ENCODE data around the gene RAB4B.
"Not testable (repeated sequence)": the region's sequence is repeated elsewhere in the genome, so short reads cannot be mapped to it uniquely, and the experiment has no call there.

RAB4B gene

DNA sequence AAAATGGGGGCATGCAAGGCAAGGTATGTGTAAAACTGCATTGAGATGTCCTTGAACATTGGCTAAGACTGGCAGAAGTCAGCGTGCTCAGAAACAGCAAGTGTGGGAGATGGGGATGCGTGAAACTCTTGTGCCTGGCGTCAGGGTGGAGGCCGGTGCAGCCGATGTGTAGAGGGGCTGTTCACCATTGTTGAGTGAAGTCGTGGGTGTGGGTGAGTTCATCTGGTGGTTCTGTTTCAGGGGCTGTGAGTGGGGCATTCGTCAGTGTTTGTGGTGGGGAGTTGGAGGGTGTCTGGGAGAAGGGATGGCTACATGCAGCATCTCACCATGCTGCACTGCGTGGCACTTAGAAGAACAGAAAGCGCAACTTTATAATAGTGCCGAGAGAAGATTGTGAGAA is 14.1 kb upstream of the RAB4B start:
- DNase-seq = peak in 1 of 2 donors; percentile 42
- no peaks in the 10 kb centered on the region for H3K9me3 Mint-ChIP-seq
- ATAC-seq = peak; percentile 70
- peaks cover 73% of the 10 kb centered on the region for H3K4me1 Mint-ChIP-seq
- H3K4me3 Mint-ChIP-seq = peak overlapping the region; percentile 40
- H3K27me3 Mint-ChIP-seq = no peaks in the 10 kb centered on the region
- H3K27ac Mint-ChIP-seq = peak overlapping the region; percentile 55 to 86

DNA sequence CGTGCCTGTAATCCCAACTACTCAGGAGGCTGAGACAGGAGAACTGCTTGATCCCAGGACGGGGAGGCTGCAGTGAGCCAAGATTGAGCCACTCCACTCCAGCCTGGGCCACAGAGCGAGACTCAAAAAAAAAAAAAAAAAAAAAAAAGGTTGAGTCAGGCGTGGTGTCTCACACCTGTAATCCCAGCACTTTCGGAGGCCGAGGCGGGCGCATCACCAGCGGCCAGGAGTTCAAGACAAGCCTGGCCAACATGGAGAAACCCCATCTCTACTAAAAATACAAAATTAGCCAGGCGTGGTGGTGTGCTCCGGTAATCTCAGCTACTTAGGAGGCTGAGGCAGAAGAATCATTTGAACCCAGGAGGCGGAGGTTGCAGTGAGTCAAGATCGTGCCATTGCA is 11.7 kb upstream of the RAB4B start:
- not testable (repeated sequence) for ATAC-seq, H3K9me3 Mint-ChIP-seq, DNase-seq, H3K27me3 Mint-ChIP-seq, H3K4me3 Mint-ChIP-seq
- Mint-ChIP-seq H3K27ac (peak overlapping the region in 1 of 2 donors; percentile 64), H3K4me1 (peaks cover 75% of the 10 kb centered on the region)

DNA sequence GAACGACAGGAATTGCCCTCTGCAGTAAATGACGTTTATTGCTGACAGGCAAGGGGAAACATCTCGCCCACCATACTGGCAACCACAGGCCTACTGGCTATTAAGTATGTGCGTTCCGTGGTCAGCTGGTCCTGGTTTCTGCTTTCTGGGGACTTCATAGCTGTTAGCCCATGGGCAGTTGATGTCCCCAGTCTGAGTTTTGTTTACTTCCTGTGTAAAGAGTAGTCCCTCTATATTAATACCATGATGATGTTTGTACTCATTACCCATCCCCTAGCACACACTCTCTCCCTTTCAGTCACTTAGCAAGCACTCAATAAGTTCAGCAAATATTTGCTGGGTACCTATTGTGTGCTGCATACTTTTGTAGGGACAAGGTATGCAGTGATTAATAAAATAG is 9.2 kb upstream of the RAB4B start:
- H3K4me3 Mint-ChIP-seq = no peak overlapping the region
- H3K27me3 Mint-ChIP-seq = no peaks in the 10 kb centered on the region
- H3K4me1 Mint-ChIP-seq = peaks cover 58% of the 10 kb centered on the region
- H3K9me3 Mint-ChIP-seq = peaks cover 0 to 3% of the 10 kb centered on the region in 2 donors
- H3K27ac Mint-ChIP-seq = no peak overlapping the region
- ATAC-seq (peak; percentile 31), DNase-seq (no peak)

DNA sequence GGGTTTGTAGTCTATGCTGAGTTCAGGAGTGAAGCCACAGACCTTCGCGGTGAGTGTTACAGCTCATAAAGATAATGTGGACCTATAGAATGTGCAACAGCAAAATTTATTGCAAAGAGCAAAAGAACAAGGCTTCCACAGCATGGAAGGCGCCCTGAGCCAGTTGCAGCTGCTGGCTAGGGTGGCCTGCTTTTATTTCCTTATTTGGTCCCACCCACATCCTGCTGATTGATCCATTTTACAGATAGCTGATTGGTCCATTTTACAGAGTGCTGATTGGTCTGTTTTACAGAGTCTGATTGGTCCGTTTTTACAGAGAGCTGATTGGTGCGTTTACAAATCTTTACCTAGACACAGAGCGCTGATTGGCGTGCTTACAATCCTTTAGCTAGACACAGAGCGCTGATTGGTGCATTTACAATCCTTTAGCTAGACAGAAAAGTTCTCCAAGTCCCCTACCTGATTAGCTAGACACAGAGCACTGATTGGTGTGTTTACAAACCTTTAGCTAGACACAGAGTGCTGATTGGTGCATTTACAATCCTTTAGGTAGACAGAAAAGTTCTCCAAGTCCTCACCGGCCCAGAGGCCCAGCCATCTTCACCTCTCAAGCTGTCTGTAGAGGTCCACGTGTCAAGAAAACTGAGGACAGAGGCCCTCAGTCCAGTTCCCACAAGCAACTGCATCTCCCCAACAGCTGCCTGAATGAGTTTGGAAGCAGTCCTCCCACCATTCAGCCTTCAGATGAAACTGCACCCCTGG is 6.8 kb upstream of the RAB4B start:
- H3K27me3 Mint-ChIP-seq, H3K4me3 Mint-ChIP-seq, H3K27ac Mint-ChIP-seq, H3K9me3 Mint-ChIP-seq, DNase-seq: not testable (repeated sequence)
- peak; percentile 39 for ATAC-seq
- peaks cover 53% of the 10 kb centered on the region for H3K4me1 Mint-ChIP-seq

DNA sequence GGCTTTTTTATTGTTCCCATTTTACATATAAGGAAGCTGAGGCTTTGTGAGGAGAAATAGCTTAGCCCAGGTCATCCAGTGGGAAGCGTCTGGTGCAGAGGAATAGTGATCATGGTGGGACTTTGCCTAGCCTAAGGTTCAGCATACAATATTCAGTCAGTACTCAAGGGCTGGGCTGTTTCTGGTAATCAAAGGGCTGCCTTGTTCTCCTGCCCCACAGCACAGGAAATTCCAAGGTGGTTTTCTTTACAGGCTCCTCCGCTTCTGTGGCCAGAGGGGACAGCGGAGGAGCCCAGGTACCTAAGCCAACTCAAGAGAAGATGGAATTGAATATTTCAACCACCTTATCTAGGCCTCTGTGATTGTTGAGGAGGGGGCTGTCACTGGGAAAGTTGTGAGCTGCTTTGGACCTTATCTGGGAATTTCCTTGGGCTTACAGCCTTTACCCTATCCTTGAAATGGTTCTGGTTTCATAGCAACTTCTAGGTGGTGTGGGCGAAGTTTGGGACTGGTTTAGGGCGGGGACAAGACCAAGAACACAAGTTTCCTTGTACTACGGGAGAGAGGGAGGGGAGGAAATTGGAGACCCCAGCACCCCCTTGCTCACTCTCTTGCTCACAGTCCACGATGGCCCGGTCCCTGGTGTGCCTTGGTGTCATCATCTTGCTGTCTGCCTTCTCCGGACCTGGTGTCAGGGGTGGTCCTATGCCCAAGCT is 3.0 kb upstream of the RAB4B start, which contains the start of gene MIA:
Gene MIA (plus strand): TSS at position 606 of the 716 bp plus-strand sequence. CDS start 22 bp downstream, at position 628.
- Mint-ChIP-seq H3K27me3 (no peaks in the 10 kb centered on the region), H3K9me3 (peaks cover 0 to 2% of the 10 kb centered on the region in 2 donors), H3K27ac (peak within 1 kb of the TSS in 1 of 2 donors; percentile 91), H3K4me3 (peak within 1 kb of the TSS in 1 of 2 donors; percentile 11), H3K4me1 (peaks cover 61% of the 10 kb centered on the region)
- DNase-seq = no peak
- no peak for ATAC-seq

DNA sequence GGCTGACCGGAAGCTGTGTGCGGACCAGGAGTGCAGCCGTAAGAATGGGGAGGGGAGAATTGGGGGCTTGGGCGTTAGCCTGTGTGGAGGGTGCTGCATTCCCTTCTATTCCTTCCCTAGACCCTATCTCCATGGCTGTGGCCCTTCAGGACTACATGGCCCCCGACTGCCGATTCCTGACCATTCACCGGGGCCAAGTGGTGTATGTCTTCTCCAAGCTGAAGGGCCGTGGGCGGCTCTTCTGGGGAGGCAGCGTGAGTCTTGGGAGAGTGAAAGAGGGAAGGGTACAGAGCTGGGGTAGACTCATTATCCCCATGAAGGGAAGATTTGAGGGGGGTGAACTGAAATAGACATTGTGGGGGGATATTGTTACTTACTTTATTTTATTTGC is 2.4 kb upstream of the RAB4B start:
- no peaks in the 10 kb centered on the region for H3K9me3 Mint-ChIP-seq
- DNase-seq (no peak), ATAC-seq (no peak)
- peak overlapping the region in 1 of 2 donors; percentile 11 for H3K4me3 Mint-ChIP-seq
- H3K27ac Mint-ChIP-seq = peak overlapping the region in 1 of 2 donors; percentile 91
- H3K27me3 Mint-ChIP-seq = no peaks in the 10 kb centered on the region
- peaks cover 62% of the 10 kb centered on the region for H3K4me1 Mint-ChIP-seq

DNA sequence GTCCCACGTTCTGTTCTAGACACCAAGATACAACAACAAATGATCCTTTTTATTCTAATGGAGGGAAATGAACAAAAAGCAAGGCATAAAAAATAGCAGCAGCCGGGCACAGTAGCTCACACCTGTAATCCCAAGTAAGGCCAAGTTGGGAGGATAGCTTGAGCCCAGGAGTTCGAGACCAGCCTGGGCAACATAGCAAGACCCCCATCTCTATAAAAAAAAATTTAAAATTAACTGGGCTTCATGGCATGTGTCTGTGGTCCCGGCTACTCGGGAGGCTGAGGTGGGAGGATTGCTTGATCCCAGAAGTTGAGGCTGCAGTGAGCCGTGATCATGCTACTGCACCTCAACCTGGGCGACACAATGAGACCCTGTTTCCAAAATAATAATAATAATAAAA is 1.7 kb upstream of the RAB4B start:
- DNase-seq = no peak
- ATAC-seq = no peak
- Mint-ChIP-seq H3K4me3 (no peak overlapping the region), H3K9me3 (no peaks in the 10 kb centered on the region), H3K4me1 (peaks cover 64% of the 10 kb centered on the region), H3K27me3 (no peaks in the 10 kb centered on the region), H3K27ac (no peak overlapping the region)

DNA sequence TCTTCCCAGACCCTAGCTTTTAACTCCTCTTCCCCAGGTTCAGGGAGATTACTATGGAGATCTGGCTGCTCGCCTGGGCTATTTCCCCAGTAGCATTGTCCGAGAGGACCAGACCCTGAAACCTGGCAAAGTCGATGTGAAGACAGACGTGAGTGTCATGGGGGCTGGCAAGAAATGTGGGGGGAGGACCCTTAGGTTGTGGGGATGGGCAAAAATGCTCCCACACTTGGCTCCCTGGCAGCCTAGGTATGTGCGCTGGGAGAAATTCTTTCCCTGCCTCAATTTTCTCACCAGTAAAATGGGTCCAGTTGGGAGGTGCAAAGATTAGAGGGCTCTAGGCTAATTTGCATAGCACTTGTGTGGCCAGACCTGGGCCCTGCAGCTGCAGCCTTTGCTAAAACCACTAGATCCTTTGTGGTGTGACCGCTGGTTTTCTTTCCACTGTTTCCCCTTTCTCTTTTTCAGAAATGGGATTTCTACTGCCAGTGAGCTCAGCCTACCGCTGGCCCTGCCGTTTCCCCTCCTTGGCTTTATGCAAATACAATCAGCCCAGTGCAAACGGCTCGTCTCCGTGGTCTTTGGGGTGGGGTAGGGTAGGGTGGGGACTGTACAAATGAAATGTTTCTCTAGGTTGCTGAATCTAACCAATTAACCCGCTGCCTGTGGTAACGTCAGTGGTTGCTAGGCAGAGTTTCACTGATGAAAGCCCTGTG is 959 bp upstream of the RAB4B start:
- Mint-ChIP-seq H3K27me3 (no peaks in the 10 kb centered on the region), H3K4me3 (peak overlapping the region; percentile 89 to 95), H3K27ac (peak overlapping the region; percentile 92 to 99), H3K9me3 (no peaks in the 10 kb centered on the region), H3K4me1 (peaks cover 62% of the 10 kb centered on the region)
- peak; percentile 83 for ATAC-seq
- DNase-seq = peak; percentile 83 to 94

DNA sequence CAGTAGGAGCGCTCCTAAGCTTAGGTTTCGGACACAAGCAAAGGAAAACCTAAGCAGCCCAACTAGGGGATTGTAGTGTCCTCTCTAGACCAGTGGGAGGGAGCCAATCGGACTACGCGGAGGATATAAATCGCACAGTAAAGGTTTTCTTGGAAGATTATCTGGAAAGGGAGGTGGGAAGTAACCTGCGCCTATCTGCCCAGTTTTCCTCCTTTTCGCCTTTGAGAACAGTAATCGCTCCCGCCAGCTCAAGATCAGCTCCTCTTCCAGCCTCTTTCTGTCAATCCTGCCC is 456 bp upstream of the RAB4B start:
- no peak for DNase-seq
- ATAC-seq = no peak
- Mint-ChIP-seq H3K4me1 (peaks cover 64% of the 10 kb centered on the region), H3K27me3 (no peaks in the 10 kb centered on the region), H3K9me3 (no peaks in the 10 kb centered on the region), H3K4me3 (peak overlapping the region; percentile 89 to 95), H3K27ac (peak overlapping the region; percentile 92 to 99)

DNA sequence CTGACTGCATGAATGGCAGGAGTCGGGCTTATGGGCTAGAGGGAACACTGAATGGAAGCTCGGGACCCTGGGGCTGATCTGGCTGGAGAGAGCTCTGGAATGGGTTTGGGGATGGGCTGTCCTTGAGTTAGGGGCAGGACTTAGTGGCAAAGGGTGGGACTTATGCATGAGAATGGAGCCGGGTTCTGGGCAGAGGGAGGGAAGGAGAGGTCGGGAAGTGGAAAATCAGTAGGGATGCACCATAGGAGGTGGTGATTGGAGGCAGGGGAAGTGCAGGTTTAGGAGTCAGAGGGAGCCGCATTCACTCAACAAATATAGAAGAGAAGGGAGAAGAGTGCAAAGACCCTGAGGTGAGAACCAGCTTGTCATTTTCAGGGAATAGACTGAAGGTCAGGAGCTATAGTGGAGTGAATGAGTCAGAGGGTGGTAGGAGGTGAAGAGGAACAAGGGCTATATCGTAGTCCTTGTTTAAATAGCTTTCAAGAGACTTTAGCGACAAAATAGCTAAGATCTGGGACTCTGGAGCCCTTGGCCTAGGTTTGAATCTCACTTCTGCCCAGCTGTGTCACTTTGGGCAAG is 748 bp downstream of the RAB4B start:
- DNase-seq (no peak), ATAC-seq (no peak)
- Mint-ChIP-seq H3K27me3 (no peaks in the 10 kb centered on the region), H3K4me3 (peak overlapping the region; percentile 89 to 95), H3K9me3 (no peaks in the 10 kb centered on the region), H3K4me1 (peaks cover 64% of the 10 kb centered on the region), H3K27ac (peak overlapping the region; percentile 92 to 99)

DNA sequence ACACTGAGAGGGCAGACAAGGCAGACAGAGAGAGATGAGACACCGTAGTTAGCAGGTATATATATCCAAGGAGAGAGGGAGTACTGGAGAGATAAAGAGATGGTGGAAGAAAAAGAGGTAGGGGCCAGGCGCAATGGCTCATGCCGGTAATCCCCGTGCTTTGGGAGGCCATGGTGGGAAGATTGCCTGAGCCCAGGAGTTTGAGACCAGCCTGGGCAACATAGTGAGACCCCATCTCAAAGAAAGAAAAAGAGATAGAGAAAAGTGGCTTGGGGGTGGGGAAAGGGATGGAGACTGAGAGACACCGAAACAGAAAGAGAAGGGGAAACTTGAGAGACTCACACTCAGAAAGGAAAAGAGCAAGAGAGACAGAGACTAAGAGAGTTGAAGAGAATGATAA is 2.5 kb downstream of the RAB4B start:
- Mint-ChIP-seq H3K4me1 (peaks cover 57% of the 10 kb centered on the region), H3K27ac (peak overlapping the region in 1 of 2 donors; percentile 93), H3K4me3 (peak overlapping the region in 1 of 2 donors; percentile 21), H3K9me3 (no peaks in the 10 kb centered on the region), H3K27me3 (no peaks in the 10 kb centered on the region)
- no peak for DNase-seq
- ATAC-seq = no peak

DNA sequence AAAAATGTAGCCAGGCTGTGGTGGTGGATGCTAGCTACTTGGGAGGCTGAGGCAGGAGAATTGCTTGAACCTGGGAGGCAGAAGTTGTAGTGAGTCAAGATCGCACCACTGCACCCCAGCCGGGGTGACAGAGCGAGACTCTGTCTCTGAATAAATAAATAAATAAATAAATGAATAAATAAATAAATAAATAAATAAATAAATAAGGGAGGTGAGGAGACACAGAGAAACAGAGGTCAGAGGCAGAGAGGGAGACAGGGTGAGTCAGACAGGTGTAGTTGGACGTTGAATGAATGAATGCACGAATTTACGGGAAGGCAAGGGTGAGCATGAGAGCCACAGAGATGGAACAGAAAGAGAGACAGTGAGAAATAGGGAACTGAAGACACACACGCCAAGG is 3.1 kb downstream of the RAB4B start:
- Mint-ChIP-seq H3K27me3 (no peaks in the 10 kb centered on the region), H3K27ac (no peak overlapping the region), H3K9me3 (no peaks in the 10 kb centered on the region), H3K4me1 (peaks cover 54% of the 10 kb centered on the region), H3K4me3 (no peak overlapping the region)
- ATAC-seq = no peak
- DNase-seq = no peak

DNA sequence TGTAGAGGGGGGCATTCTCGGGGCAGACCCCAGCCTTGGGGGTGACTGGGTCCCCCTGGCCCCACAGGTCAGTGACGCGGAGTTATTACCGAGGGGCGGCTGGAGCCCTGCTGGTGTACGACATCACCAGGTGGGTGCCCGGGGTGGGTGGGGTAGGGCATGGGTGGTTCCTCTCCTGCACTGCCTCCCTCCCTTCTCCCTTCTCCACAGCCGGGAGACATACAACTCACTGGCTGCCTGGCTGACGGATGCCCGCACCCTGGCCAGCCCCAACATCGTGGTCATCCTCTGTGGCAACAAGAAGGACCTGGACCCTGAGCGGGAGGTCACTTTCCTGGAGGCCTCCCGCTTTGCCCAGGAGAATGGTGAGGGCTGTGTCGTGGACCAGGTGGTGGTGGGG is 5.7 kb downstream of the RAB4B start:
- Mint-ChIP-seq H3K27me3 (no peaks in the 10 kb centered on the region), H3K27ac (no peak overlapping the region), H3K4me3 (no peak overlapping the region), H3K4me1 (peaks cover 47% of the 10 kb centered on the region), H3K9me3 (no peaks in the 10 kb centered on the region)
- ATAC-seq = no peak
- no peak for DNase-seq

DNA sequence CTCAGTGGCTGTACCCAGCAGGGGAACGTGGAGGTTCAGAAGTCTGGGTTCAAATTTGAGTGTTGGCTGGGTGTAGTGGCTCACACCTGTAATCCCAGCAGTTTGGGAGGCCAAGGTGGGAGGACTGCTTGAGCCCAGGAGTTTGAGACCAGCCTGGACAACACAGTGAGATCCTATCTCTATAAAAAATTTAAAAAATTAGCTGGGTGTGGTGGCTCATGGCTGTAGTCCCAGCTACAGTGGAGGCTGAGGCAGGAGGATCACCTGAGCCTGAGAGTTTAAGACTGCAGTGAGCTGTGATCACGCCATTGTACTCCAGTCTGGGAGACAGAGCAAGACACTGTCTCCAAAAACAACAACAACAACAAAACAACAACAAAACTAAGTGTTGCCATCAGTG is 6.1 kb downstream of the RAB4B start:
- not testable (repeated sequence) for H3K27me3 Mint-ChIP-seq, ATAC-seq, H3K9me3 Mint-ChIP-seq, DNase-seq, H3K27ac Mint-ChIP-seq, H3K4me3 Mint-ChIP-seq
- H3K4me1 Mint-ChIP-seq = peaks cover 43% of the 10 kb centered on the region

DNA sequence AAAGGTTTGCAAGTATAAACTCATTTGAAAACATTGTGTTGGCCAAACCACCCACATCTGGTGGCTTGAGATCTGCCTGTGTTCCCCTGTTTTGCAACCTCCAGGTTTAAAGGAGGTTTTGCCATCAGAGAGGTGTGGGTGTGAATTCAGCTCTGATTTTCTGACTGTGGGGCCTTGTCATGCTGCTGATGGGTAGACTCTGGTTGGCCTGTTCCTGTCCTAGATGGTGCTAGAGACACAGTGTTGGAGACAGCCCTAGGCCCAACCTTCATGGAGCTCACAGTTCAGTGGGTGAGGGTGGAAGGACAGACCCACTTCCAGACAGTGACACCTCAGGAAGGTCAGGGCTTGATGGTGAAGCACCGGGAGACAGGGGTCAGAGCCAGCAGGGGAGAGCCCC is 7.5 kb downstream of the RAB4B start:
- no peaks in the 10 kb centered on the region for H3K27me3 Mint-ChIP-seq
- peaks cover 42% of the 10 kb centered on the region for H3K4me1 Mint-ChIP-seq
- ATAC-seq = peak; percentile 50
- no peak overlapping the region for H3K4me3 Mint-ChIP-seq
- no peaks in the 10 kb centered on the region for H3K9me3 Mint-ChIP-seq
- no peak for DNase-seq
- H3K27ac Mint-ChIP-seq = peak overlapping the region in 1 of 2 donors; percentile 79
